ENCODE measurements around the gene SLC24A3. TPM values are rescaled to one million over a fixed set of nuclear protein-coding genes. Genes with fewer than 3 reads are reported as not detected.

SLC24A3 gene
- total RNA-seq, 3 donors from 2014 or later = 4.3 to 34.9 (median 5.7) TPM

DNA sequence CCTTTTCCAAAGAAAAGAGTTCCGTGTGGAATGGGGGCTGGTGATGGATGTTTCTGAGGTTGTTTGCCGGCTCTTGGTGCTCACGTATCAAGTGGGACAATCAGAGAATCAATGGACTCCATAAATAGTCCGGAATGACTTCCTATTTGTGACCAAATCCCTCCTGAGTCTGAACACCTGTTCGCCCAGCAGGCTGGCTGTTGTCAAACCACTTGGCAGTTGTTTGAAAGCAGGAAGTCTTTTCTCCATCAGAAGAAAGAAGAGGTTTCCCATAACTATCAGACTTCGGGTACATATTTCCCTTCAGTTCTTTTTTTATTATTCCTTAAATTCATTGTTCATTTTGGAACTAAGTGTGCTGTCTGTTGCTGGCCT, 390.9 kb downstream of the SLC24A3 start:
- intact Hi-C loops (cut with DNase I, micrococcal nuclease) = no loop called here
- ATAC-seq (no peak), DNase-seq (no peak)
- Histone ChIP-seq H3K9me3 (no peaks in the 10 kb centered on the region), H3K4me1 (ENCODE audit: low read depth) (no peaks in the 10 kb centered on the region), H3K4me3 (no peak overlapping the region), H3K36me3 (ENCODE audit: low read depth) (no peaks in the 10 kb centered on the region)
- TF ChIP-seq, protein P1, sequence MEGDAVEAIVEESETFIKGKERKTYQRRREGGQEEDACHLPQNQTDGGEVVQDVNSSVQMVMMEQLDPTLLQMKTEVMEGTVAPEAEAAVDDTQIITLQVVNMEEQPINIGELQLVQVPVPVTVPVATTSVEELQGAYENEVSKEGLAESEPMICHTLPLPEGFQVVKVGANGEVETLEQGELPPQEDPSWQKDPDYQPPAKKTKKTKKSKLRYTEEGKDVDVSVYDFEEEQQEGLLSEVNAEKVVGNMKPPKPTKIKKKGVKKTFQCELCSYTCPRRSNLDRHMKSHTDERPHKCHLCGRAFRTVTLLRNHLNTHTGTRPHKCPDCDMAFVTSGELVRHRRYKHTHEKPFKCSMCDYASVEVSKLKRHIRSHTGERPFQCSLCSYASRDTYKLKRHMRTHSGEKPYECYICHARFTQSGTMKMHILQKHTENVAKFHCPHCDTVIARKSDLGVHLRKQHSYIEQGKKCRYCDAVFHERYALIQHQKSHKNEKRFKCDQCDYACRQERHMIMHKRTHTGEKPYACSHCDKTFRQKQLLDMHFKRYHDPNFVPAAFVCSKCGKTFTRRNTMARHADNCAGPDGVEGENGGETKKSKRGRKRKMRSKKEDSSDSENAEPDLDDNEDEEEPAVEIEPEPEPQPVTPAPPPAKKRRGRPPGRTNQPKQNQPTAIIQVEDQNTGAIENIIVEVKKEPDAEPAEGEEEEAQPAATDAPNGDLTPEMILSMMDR (IDR thresholded peaks at IDR 0.05) = no peak

DNA sequence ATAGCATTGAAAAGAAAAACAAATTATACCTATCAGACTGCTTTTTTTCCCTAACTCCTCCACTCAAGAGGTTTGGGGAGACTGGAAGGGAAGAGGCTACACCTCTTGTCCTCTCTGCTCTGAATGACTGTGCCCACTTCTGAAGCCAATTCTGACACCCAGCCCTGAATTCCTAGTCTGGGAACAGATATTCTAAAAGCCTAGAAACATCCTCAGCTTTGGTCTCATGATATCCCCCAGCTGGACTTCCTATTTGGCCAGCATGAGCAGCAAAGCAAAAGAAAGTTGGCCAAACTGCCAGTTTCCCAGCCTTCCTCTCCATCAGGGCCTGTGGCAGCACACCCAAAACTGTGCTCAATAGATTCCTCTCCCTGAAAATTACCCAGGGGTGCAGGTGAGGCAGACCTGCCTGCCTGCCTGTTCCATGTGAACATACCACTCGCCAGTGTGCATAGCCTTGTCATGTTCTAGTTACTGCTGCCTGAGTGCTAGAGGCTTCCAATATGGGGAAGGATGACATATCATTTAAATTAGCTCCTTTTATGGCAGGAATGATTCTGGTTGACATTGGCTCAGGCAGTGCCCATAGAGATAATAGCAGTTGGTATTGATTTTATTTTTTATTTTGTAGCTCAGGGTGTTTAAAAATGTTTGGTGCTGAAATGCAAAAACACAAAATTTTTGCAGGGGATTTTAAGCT, 393.5 kb downstream of the SLC24A3 start:
- TF ChIP-seq, protein P1 (IDR thresholded peaks at IDR 0.05) = no peak
- ATAC-seq (no peak), DNase-seq (no peak)
- peaks cover 3% of the 10 kb centered on the region for H3K4me1 ChIP-seq (ENCODE audit: low read depth)
- H3K9me3 ChIP-seq = no peaks in the 10 kb centered on the region
- intact Hi-C loops (cut with DNase I, micrococcal nuclease) = no loop called here
- no peaks in the 10 kb centered on the region for H3K36me3 ChIP-seq (ENCODE audit: low read depth)
- no peak overlapping the region for H3K4me3 ChIP-seq

DNA sequence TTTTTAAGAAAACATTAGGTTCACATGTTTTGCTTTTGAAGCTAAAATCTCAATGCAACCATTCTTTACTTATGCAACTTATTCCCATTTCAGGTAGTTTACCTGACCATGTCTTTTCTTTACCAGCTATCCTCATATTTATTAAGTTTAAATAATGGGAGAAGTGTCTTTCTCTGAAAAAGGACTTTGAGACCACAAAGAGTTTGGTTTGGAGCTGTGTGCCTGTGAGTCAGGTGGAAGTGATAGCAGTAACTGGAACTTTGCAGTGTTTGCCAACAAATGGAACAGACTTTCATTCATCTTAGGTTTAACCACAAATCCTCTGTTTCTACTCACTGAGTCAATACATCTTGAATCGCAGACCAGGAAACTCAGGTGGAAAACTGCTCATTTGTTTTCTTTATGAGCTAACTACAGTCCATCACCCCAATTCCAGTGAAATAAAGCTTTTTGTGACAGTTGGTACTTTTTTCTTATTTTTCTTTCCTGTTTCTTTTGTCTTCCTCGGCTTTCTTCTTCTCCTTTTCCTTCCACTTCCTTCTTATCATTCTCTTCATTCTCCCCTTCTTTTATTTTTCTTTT, 397.3 kb downstream of the SLC24A3 start:
- peaks cover 3% of the 10 kb centered on the region for H3K4me1 ChIP-seq (ENCODE audit: low read depth)
- H3K9me3 ChIP-seq = no peaks in the 10 kb centered on the region
- TF ChIP-seq, protein P1 (IDR thresholded peaks at IDR 0.05) = no peak
- no peak overlapping the region for H3K4me3 ChIP-seq
- no peaks in the 10 kb centered on the region for H3K36me3 ChIP-seq (ENCODE audit: low read depth)
- intact Hi-C loops (cut with DNase I, micrococcal nuclease) = no loop called here
- DNase-seq (no peak), ATAC-seq (peak; percentile 81)

DNA sequence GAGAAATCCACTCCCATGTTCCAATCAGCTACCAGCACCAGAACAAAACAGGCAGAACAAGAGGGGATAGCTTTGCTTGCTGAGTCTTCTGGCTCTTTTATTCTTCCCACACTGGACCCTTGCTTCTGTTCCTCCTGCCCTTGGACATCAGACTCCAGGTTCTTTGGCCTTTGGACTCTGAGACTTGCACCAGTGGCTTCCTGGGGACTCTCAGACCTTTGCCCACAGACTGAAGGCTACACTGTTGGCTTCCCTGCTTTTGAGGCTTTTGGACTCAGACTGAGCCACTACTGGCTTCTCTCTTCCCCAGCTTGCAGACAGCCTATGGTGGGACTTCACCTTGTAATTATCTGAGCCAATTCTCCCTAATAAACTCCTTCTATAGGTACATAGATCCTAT, 403.2 kb downstream of the SLC24A3 start:
- Histone ChIP-seq H3K4me1 (ENCODE audit: low read depth) (no peaks in the 10 kb centered on the region), H3K36me3 (ENCODE audit: low read depth) (no peaks in the 10 kb centered on the region), H3K9me3 (no peaks in the 10 kb centered on the region), H3K4me3 (no peak overlapping the region)
- intact Hi-C loops (cut with DNase I, micrococcal nuclease) = no loop called here
- no peak for DNase-seq
- TF ChIP-seq, protein P1 (IDR thresholded peaks at IDR 0.05) = no peak
- no peak for ATAC-seq

DNA sequence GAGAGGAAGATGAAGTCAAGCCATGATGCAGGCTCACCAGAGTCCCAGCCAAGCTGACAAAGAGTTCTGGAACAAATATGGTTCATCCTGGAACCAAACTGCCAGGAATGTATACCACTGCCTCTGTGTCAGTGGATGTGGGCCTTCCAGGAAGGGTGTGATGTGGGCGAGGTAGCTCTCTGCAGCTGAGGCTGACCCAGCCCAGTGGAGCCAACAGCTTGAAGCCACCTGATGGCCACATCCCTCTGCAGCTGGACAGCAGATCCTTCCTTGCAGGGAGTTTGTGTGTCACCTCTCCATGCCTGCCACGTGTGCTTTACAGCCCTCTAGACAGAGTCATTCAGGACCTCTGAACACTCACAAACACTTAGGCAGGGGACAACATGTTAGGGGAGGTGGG, 403.6 kb downstream of the SLC24A3 start:
- Histone ChIP-seq H3K4me3 (no peak overlapping the region), H3K9me3 (no peaks in the 10 kb centered on the region), H3K36me3 (ENCODE audit: low read depth) (no peaks in the 10 kb centered on the region), H3K4me1 (ENCODE audit: low read depth) (no peaks in the 10 kb centered on the region)
- TF ChIP-seq, protein P1 (IDR thresholded peaks at IDR 0.05) = no peak
- intact Hi-C loops (cut with DNase I, micrococcal nuclease) = no loop called here
- ATAC-seq (peak; percentile 31), DNase-seq (no peak)
